Motor neuron (in vitro differentiated cells): Measurements from ENCODE around the gene TOPAZ1. TPM values are rescaled to one million over a fixed set of nuclear protein-coding genes. Genes with fewer than 3 reads are reported as not detected.

Experiments
- ATAC-seq, 8 experiments: fragments of 200-7000 bp; cut with Tn5 transposase; replicated peaks in 6 of 8; 2 replicates each; pipeline ENCODE4 v1.8.0; 2021; ENCODE audit warnings: mild to moderate bottlenecking in 8 of 8, moderate library complexity in 8 of 8
- H3K27ac ChIP-seq, 2 donors: fragments of 250-450 bp; sonication (Bioruptor Pico); 2 replicates each; pipeline ENCODE4 v1.9.0; 2021; ENCODE audit warnings: antibody characterized with exemption in 2 of 2, mild to moderate bottlenecking in 2 of 2, moderate library complexity in 1 of 2
- H3K4me1 ChIP-seq, 2 donors: fragments of 250-450 bp; sonication (Bioruptor Pico); replicated peaks in 1 of 2; 2 replicates each; pipeline ENCODE4 v1.6.1; 2021; ENCODE audit warnings: antibody characterized with exemption in 2 of 2, mild to moderate bottlenecking in 2 of 2, moderate library complexity in 1 of 2
- H3K4me3 ChIP-seq, 5 donors: fragments of 250-450 bp; sonication (Bioruptor Pico); 2 replicates each; pipeline ENCODE4 v1.9.0; 2021; ENCODE audit warnings: antibody characterized with exemption in 5 of 5, mild to moderate bottlenecking in 5 of 5, moderate library complexity in 4 of 5
- WGBS, 10 experiments: fragments of 450-650 bp; shearing (Covaris generic); methylation state at CpG; one replicate each; pipeline ENCODE4 v1.0.0; 2022; 5-methylcytosine and 5-hydroxymethylcytosine counted together
- in situ Hi-C, 9 experiments: fragments of 400-800 bp; cut with MboI; loops; one replicate each; pipeline ENCODE4 v1.15.0; 2021; ENCODE audit warnings: low sequenced_read_pairs in 9 of 9, low pct_unique_long_range_greater_than_20kb in 2 of 9; ENCODE audit not compliant: unreplicated experiment in 9 of 9
- total RNA-seq, 8 experiments: library from RNA; unstranded; fragments of 300-600 nt; gene quantifications; 2 replicates each; pipeline versions ENCODE4 v1.2.3 to v1.2.4, GENCODE V29; 2022

The TOPAZ1 gene
- total RNA-seq, 8 experiments from 2014 or later, result 0.04 to 0.14 TPM; not detected in 6

DNA sequence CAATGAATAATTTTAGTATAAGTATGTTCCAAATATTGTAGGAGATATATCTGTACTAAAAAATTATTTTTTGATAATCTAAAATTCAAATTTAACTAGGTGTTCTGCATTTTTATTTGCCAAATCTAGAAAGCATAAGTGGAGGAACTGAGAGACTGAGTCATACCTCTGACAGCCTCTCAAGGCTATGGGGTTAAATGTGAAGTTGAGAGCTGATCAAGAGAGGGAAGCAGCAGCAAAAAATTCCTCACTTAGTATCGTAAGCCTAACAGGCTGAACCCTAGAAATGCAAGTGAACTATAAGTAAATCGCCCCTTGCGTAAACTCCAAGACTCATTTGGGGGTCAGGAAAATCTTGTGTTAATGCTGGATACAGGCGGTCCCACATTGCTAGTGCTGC is 12.8 kb upstream of the TOPAZ1 start:
- ATAC-seq, result no peak
- in situ Hi-C loops, result no loop called here

DNA sequence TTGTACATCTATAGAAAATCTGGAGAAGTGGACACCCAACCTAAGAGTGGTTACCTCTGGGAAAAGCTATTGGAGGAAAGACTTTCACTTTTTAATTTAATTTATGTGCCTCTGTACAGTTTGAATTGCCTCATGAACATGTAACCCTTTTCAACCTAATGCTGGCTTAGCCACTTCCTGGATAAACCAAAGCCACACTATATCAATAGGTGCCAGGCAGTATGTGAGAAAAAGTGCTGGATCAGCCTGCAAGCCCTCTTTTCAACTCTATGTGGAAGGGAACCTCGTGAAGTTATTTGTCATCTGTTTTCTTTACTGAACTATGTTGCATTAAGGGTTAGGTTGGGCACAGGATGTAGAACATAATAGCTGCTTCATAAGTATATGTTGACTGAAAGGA is 9.3 kb upstream of the TOPAZ1 start:
- Histone ChIP-seq H3K4me1 (peaks cover 0 to 2% of the 10 kb centered on the region in 2 donors), H3K27ac (no peak overlapping the region), H3K4me3 (no peak overlapping the region)
- in situ Hi-C loops, result no loop called here
- no peak for ATAC-seq
- WGBS, 10 experiments, result 20 to 100% (median 59%) methylated on average over 1 of the region's 1 CpG; no CpG with 5 or more reads in 4 of the 10 experiments

More for the DNA sequence above, 12.8 kb upstream of the TOPAZ1 start:
- H3K4me1 ChIP-seq, result no peaks in the 10 kb centered on the region
- no peak overlapping the region for H3K27ac ChIP-seq
- WGBS, 10 experiments, result 54 to 100% (median 84%) methylated on average over 1 to 4 of the region's 4 CpGs; no CpG with 5 or more reads in 1 of the 10 experiments
- H3K4me3 ChIP-seq, result no peak overlapping the region

DNA sequence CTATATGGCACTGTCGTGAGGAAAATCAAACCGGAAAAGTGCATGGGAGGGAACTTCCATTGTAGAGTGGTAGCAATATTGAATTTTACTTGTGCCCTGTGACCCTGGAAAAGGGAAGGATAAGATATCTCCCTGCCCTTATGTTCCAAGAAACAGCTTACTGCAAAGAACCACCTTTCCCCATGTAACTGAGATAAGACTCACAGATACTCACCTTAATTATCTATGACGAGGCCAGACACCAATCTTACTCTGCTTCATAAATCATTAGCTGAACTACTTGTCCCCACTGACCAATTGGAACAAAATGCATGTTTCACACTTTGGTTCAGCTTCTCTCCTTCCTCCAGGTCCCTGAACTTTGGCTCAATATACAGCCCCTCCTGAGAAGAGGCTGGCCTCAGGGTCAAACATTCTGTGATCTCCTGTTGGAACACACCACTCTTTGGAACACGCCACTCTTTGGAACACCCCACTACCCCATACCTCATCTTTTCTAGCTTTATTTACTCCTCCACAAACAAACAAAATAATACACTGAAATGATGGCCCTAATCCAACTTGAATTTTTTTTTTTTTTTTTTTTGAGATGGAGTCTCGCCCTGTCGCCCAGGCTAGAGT is 6.9 kb upstream of the TOPAZ1 start:
- WGBS, 10 experiments, result 62 to 100% (median 83%) methylated on average over 1 to 4 of the region's 6 CpGs; no CpG with 5 or more reads in 2 of the 10 experiments
- no peak for ATAC-seq

DNA sequence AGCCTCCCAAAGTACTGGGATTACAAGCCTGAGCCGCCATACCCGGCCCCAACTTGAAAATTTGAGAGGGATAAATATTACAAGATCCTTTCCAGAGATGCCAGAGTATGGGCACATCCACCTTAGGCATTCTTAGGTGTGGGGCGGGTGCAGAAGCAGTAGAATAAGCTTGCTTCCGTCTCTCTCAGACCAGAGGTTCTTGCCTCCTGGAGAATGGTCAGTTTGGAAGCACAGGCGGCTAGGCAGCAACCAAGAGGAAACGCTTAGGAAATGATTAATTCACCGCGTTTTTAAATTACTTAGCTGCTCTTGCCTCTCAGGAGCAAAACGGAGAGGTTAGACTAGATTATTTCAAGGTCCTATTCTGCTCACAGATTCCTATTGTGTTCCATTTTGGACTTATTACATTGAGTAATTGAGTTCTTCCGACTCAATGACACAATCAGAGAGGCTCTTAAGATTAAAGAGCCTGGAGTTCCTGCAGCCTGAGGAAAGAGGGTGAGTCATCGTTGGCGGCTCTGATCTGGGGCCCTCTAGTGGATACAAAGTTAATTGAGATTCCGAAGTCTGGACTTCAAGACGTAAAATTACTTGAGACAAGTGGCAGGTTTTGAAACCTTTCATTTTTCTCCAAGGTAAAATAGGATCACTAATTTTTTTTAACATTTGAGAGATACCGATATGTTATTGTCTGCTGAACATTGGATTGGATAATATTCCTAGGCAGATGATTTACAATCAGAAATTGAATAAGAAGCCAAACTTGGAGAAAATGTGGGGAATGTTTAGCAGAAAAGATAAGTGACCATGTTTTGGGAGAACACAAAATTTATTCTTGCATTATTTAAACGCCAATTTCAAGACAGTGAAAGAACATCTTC is 5.8 kb upstream of the TOPAZ1 start:
- ATAC-seq, result peak; percentile 86 to 99 (median 90)
- WGBS, 10 experiments, result 0 to 51% (median 29%) methylated on average over 1 to 13 of the region's 16 CpGs
- no peak overlapping the region for H3K4me3 ChIP-seq
- H3K4me1 ChIP-seq, result peaks cover 0 to 2% of the 10 kb centered on the region in 2 donors
- in situ Hi-C loops, result no loop called here
- no peak overlapping the region for H3K27ac ChIP-seq

More for the DNA sequence above, 6.9 kb upstream of the TOPAZ1 start:
- H3K27ac ChIP-seq, result no peak overlapping the region
- H3K4me1 ChIP-seq, result peaks cover 0 to 2% of the 10 kb centered on the region in 2 donors
- no peak overlapping the region for H3K4me3 ChIP-seq
- in situ Hi-C loops, result no loop called here

DNA sequence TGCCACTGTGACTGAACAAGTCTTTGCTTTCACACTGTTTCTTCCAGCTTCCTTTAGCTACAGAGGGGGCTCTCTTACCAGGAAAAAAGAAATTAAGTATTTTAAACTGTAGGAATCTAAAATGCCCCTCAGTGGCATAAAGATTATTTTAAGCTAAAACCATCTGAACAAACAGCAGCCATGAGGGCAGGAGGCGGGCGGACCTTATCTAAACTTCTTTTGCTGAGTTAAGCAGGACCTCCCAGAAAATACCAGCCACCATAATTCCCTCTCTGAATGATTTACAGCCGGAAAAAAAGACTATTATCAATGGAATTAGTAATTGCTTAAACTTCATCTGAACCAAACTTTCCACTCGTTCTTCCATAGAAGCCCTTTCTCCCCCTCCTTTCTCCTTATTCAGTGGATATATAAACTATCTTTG is 5.2 kb upstream of the TOPAZ1 start:
- WGBS, 10 experiments, result 25 to 100% (median 68%) methylated on average over 1 to 4 of the region's 4 CpGs; no CpG with 5 or more reads in 2 of the 10 experiments
- Histone ChIP-seq H3K27ac (no peak overlapping the region), H3K4me1 (peaks cover 0 to 2% of the 10 kb centered on the region in 2 donors), H3K4me3 (no peak overlapping the region)
- no peak for ATAC-seq
- in situ Hi-C loops, result no loop called here

DNA sequence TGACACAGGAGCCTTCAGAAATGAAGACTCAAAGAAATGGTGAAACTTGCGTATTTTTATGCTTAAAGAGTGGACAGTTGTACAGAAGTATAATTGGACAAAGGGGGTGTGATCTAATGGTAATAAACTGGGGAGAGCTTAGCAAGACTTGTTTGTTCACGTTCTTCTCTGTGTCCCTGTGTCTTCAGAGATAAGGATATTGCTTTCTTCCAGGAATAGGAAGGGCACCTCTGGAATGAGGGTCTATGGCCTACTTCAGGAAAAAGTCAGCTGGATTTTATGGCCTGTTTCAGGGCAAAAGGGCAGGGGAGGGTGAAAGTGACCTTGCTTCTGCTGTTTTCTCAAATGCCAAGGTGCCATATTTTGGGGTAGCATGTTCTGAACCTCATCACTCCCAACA is 4.5 kb upstream of the TOPAZ1 start:
- H3K4me3 ChIP-seq, result no peak overlapping the region
- H3K27ac ChIP-seq, result no peak overlapping the region
- ATAC-seq, result no peak
- in situ Hi-C loops, result no loop called here
- 75 to 96% (median 85%) methylated on average over 1 to 2 of the region's 2 CpGs; no CpG with 5 or more reads in 2 of the 10 experiments for WGBS, 10 experiments
- H3K4me1 ChIP-seq, result peaks cover 0 to 2% of the 10 kb centered on the region in 2 donors

DNA sequence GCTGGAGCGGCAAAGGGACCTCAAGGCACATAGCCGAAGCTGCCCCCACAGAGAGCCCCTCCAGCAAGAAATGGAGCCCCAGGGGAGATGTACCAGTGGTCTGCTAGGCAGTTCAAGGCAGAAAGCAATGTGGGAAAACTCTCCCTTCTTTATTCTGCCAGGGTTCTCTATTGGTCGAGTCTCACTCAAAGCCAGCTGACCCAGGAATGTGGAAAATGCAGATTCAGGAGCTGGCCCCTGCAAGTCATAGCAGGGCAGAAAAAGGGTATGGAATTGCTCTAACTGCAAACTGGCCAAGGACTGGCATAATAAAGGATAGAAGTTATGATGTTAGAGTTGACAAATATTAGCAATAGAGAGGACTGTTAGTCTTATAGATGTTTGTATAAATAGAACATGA is 4.0 kb upstream of the TOPAZ1 start:
- ATAC-seq, result no peak

DNA sequence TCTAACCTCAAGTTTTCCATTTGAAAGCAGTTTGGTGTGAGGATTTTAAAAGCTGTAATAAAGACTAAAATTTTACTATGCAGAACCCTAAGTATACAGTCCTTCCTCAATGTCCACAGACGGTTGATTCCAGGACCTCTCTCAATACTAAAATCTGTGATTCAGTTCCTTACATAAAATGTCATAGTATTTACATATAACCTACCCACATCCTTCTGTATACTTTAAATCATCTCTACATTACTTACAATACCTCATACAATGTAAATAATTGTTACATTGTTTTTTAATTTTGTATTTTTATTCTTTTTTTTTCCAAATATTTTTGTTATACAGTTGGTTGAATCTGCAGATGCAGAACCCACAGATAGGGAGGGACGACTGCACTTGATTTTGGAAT is 2.8 kb upstream of the TOPAZ1 start:
- no peak overlapping the region for H3K27ac ChIP-seq
- in situ Hi-C loops, result no loop called here
- no peak for ATAC-seq
- no peak overlapping the region for H3K4me3 ChIP-seq
- 8 to 83% (median 40%) methylated on average over 1 to 2 of the region's 2 CpGs; no CpG with 5 or more reads in 1 of the 10 experiments for WGBS, 10 experiments
- peaks cover 0 to 2% of the 10 kb centered on the region in 2 donors for H3K4me1 ChIP-seq

More for the DNA sequence above, 4.0 kb upstream of the TOPAZ1 start:
- H3K4me3 ChIP-seq, result no peak overlapping the region
- in situ Hi-C loops, result no loop called here
- H3K4me1 ChIP-seq, result peaks cover 0 to 2% of the 10 kb centered on the region in 2 donors
- H3K27ac ChIP-seq, result no peak overlapping the region
- 13 to 93% (median 49%) methylated on average over 1 to 3 of the region's 3 CpGs; no CpG with 5 or more reads in 4 of the 10 experiments for WGBS, 10 experiments

DNA sequence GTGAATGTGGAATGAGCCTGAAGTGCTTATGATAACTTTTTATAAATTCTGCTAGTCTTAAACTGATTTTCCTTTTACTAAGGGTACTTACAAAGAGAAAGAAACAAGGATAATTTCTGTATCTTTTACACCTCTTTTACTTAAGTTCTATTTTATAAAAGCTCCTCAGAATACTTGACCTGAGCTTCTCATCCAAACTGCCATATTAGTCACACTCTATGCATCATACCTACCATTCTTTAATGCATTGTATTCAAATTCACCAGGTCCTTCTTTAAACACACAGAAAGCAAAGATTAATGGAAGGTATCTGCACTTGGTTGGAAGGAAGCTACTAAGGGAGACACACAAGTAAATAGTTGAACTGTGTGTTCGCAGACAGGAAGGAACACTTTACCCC is 1.6 kb upstream of the TOPAZ1 start:
- WGBS, 10 experiments, result 0 to 100% (median 83%) methylated on average over 1 of the region's 1 CpG; no CpG with 5 or more reads in 6 of the 10 experiments
- no peak for ATAC-seq
- in situ Hi-C loops, result no loop called here

DNA sequence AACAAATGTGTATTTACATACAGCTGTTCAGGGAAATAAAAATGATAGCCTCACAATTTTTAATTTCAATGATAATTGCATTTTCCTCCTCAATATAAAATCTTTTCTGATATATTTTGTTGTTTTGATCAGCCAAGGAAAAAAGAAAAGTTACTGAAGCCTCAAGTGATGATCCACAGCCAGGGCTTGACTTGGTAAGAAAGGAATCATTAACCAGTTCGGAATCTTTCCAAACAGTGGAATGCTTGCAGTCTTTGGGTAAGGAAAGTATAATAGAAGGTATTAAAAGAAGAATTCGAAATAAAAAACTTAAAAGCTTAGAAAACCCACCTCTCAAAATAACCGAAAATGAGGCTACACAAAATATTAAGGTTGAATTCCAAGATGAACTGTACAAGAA is 1.0 kb downstream of the TOPAZ1 start:
- WGBS, 10 experiments, result 12 to 89% (median 52%) methylated on average over 1 to 3 of the region's 3 CpGs
- H3K4me3 ChIP-seq, result no peak overlapping the region
- H3K27ac ChIP-seq, result no peak overlapping the region
- in situ Hi-C loops, result no loop called here
- ATAC-seq, result no peak
- H3K4me1 ChIP-seq, result no peaks in the 10 kb centered on the region

More for the DNA sequence above, 1.6 kb upstream of the TOPAZ1 start:
- Histone ChIP-seq H3K4me3 (no peak overlapping the region), H3K4me1 (peaks cover 0 to 2% of the 10 kb centered on the region in 2 donors), H3K27ac (no peak overlapping the region)

DNA sequence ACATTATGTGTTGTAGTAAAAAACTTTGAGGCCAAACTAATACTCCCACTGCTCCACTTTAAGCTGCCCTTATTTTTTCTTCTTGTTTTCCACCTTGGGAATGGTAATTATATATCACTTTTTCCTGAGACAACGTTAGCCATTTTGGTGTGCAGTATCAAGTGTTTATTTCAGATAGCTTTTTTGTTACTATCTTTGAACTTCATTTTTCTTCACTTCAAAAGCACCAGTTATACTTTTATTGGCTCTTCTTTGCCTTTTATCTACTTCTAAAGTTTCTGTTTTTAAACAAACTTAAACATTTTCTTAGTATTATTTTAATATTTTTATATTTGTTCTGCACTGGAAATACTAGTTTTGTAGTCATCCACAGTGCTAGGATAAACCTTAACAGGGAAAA is 6.5 kb downstream of the TOPAZ1 start:
- no peak overlapping the region for H3K4me3 ChIP-seq
- in situ Hi-C loops, result no loop called here
- H3K4me1 ChIP-seq, result no peaks in the 10 kb centered on the region
- no peak overlapping the region for H3K27ac ChIP-seq
- 0 to 83% (median 42%) methylated on average over 1 of the region's 1 CpG for WGBS, 10 experiments
- no peak for ATAC-seq

DNA sequence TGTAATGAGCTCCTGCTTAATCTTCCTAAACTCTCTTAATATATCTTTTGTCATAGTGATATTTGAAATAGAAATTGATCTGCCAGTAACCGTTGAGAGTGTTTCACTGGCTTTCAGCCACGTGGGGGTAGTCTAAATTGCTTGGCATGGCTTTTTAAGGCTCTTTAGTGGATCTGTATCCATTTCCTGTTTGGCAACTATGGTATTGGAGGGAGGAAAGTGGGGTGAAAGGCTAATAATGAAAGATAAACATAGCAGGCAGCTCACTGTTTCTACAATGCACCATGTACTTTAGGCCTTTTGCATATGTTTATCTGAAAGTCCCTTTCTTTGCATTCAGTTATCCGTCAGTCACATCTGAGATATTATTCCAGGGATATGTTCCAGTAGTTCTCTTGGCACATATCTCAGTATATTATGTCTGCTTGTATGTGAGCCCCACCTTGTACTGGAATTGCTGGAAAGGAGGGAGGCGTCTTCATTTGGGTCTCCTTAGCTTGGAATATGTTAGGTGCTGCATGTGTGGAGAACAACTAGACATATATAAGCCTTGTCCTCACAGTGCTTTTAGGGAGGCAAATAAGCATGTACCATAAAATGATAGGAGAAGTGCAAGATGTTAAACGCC is 10.8 kb downstream of the TOPAZ1 start:
- Histone ChIP-seq H3K4me1 (no peaks in the 10 kb centered on the region), H3K27ac (no peak overlapping the region), H3K4me3 (no peak overlapping the region)
- ATAC-seq, result peak in 3 of 8 experiments; percentile 54 to 92 (median 80)
- in situ Hi-C loops, result no loop called here
- 4 to 92% (median 60%) methylated on average over 1 to 5 of the region's 5 CpGs; no CpG with 5 or more reads in 2 of the 10 experiments for WGBS, 10 experiments

DNA sequence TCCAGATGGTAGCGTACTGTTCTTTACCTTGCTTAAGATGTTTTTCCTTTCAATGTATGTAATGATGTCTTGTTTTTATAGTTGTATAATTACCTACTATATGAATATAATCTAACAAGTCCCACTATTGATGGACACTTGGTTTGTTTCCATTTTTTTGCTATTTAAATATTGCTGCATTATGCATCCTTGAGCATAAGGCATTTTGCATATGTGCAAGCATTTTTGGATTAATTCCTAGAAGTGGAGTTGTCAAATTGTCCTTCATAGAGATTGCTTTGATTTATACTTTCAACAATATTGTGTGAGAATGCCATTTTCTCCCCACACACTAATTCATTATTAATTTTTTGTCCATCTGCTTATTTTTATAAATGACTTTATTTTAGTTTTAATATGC is 17.7 kb downstream of the TOPAZ1 start:
- in situ Hi-C loops, result no loop called here
- Histone ChIP-seq H3K27ac (no peak overlapping the region), H3K4me3 (no peak overlapping the region), H3K4me1 (no peaks in the 10 kb centered on the region)
- peak in 2 of 8 experiments; percentile 45 to 52 for ATAC-seq
- 57 to 100% (median 89%) methylated on average over 1 of the region's 1 CpG; no CpG with 5 or more reads in 2 of the 10 experiments for WGBS, 10 experiments
